CD14-positive monocyte (primary cell): Measurements from ENCODE around the gene NFATC1. TPM values are rescaled to one million over a fixed set of nuclear protein-coding genes. Genes with fewer than 3 reads are reported as not detected.
A peak's percentile ranks its signal among the peaks of the same experiment; 100 is the strongest.

Experiments
- DNase-seq, 3 donors: peaks; one replicate each; pipeline ENCODE4 v3.0.0-alpha.2; 2011 to 2022
- H2AFZ ChIP-seq: 2 replicates; pipeline ENCODE4 v1.6.0; 2012; ENCODE audit warnings: mild to moderate bottlenecking, low read depth, low read length, inconsistent platforms; ENCODE audit not compliant: insufficient read depth, poor library complexity, severe bottlenecking
- H3K27ac ChIP-seq, 2 donors: 1 replicate in 1 of 2; 2 replicates in 1 of 2; pipeline ENCODE4 v1.5.1; 2012 to 2013; ENCODE audit warnings: low read length in 2 of 2, control low read depth in 1 of 2, inconsistent platforms in 1 of 2, low read depth in 1 of 2, mild to moderate bottlenecking in 1 of 2
- H3K27me3 ChIP-seq, 2 donors: one replicate each; pipeline versions ENCODE4 v1.6.0 to v1.6.1; 2011 to 2013; ENCODE audit warnings: low read length in 2 of 2; ENCODE audit not compliant: control insufficient read depth in 2 of 2, insufficient read depth in 2 of 2
- H3K36me3 ChIP-seq, 2 donors: replicated peaks in 1 of 2; 1 replicate in 1 of 2; 2 replicates in 1 of 2; pipeline versions ENCODE4 v1.5.1 to v1.6.1; 2012 to 2013; ENCODE audit warnings: low read length in 2 of 2, control low read depth in 1 of 2, inconsistent platforms in 1 of 2, mild to moderate bottlenecking in 1 of 2; ENCODE audit not compliant: insufficient read depth in 2 of 2, control insufficient read depth in 1 of 2
- H3K4me1 ChIP-seq, 2 donors: 1 replicate in 1 of 2; 2 replicates in 1 of 2; pipeline versions ENCODE4 v1.5.1 to v1.6.1; 2012 to 2013; ENCODE audit warnings: low read length in 2 of 2, control low read depth in 1 of 2, inconsistent platforms in 1 of 2, mild to moderate bottlenecking in 1 of 2, moderate library complexity in 1 of 2; ENCODE audit not compliant: insufficient read depth in 2 of 2, control insufficient read depth in 1 of 2
- H3K4me2 ChIP-seq: replicated peaks from 2 replicates; pipeline ENCODE3; 2012; ENCODE audit warnings: low read length, moderate library complexity, mild to moderate bottlenecking; ENCODE audit not compliant: poor library complexity, severe bottlenecking; ENCODE audit errors: extremely low read depth
- H3K4me3 ChIP-seq, 3 experiments: fragments of 200-600 bp in 1 of 3; sonication (generic) in 1 of 3; replicated peaks in 1 of 3; 1 replicate in 2 of 3; 2 replicates in 1 of 3; pipeline ENCODE4 v1.5.1; 2011 to 2013; ENCODE audit warnings: low read length in 3 of 3, mild to moderate bottlenecking in 3 of 3, control low read depth in 2 of 3, low read depth in 2 of 3, inconsistent platforms in 1 of 3, moderate library complexity in 1 of 3
- H3K79me2 ChIP-seq: 2 replicates; pipeline ENCODE4 v1.6.0; 2012; ENCODE audit warnings: mild to moderate bottlenecking, control low read depth, inconsistent platforms, low read length, moderate library complexity; ENCODE audit not compliant: insufficient read depth
- H3K9ac ChIP-seq: 2 replicates; pipeline ENCODE4 v1.6.0; 2017; ENCODE audit warnings: low read length, mild to moderate bottlenecking; ENCODE audit not compliant: insufficient read depth, poor library complexity, severe bottlenecking
- H3K9me3 ChIP-seq, 2 donors: replicated peaks in 1 of 2; 1 replicate in 1 of 2; 2 replicates in 1 of 2; pipeline versions ENCODE4 v1.5.1 to v1.6.1; 2012 to 2013; ENCODE audit warnings: low read length in 2 of 2, control low read depth in 1 of 2; ENCODE audit not compliant: control insufficient read depth in 1 of 2, insufficient read depth in 1 of 2
- H4K20me1 ChIP-seq: 2 replicates; pipeline ENCODE4 v1.6.0; 2012; ENCODE audit warnings: mild to moderate bottlenecking, low read length, control low read depth, moderate library complexity; ENCODE audit not compliant: insufficient read depth
- H3K27ac Mint-ChIP-seq, 7 donors: one replicate each; pipeline ENCODE4 v1.8.0; 2020; ENCODE audit warnings: mild to moderate bottlenecking in 7 of 7, mixed read lengths in 7 of 7, moderate library complexity in 6 of 7, inconsistent platforms in 2 of 7
- H3K27me3 Mint-ChIP-seq, 3 donors: one replicate each; pipeline ENCODE4 v1.8.0; 2021 to 2022; ENCODE audit warnings: low read depth in 3 of 3, mild to moderate bottlenecking in 3 of 3, mixed read lengths in 3 of 3, moderate library complexity in 3 of 3, inconsistent platforms in 1 of 3
- H3K36me3 Mint-ChIP-seq, 2 donors: one replicate each; pipeline ENCODE4 v1.8.0; 2020; ENCODE audit warnings: mixed read lengths in 2 of 2, inconsistent platforms in 1 of 2, mild to moderate bottlenecking in 1 of 2
- H3K4me1 Mint-ChIP-seq: one replicate; pipeline ENCODE4 v1.8.0; 2020; ENCODE audit warnings: mild to moderate bottlenecking, mixed read lengths
- H3K4me3 Mint-ChIP-seq, 2 donors: one replicate each; pipeline ENCODE4 v1.8.0; 2020; ENCODE audit warnings: mild to moderate bottlenecking in 2 of 2, mixed read lengths in 2 of 2, moderate library complexity in 1 of 2
- H3K9me3 Mint-ChIP-seq, 7 donors: one replicate each; pipeline ENCODE4 v1.8.0; 2020 to 2022; ENCODE audit warnings: mixed read lengths in 7 of 7, mild to moderate bottlenecking in 6 of 7, moderate library complexity in 6 of 7, inconsistent platforms in 2 of 7
- WGBS: methylation state at CpG from one replicate; pipeline ENCODE4 v1.1.5; 2013; ENCODE audit warnings: missing lambda C conversion rate; ENCODE audit not compliant: insufficient coverage; 5-methylcytosine and 5-hydroxymethylcytosine counted together
- intact Hi-C, 2 donors: fragments of 100-400 bp; cut with micrococcal nuclease; formaldehyde crosslinking; loops; one replicate each; pipeline versions ENCODE4 v1.15.0 to v1.15.1; 2023
- polyA plus RNA-seq, 3 donors: library from polyadenylated mRNA; depleted of rRNA in 1 of 3; unstranded in 2 of 3; stranded (reverse) in 1 of 3; fragments of 300-500 nt in 2 of 3; fragments of >200 nt in 1 of 3; fragmentation: Illumina TruSeq in 2 of 3; gene quantifications; 1 replicate in 2 of 3; 2 replicates in 1 of 3; pipeline ENCODE4 v1.2.3, GENCODE V29; 2012 to 2021
- TF ChIP-seq, protein P1 (sequence below): fragments of 200-600 bp; IDR thresholded peaks from one replicate; pipeline ENCODE4 v1.8.0; 2022; ENCODE audit warnings: antibody characterized with exemption, mild to moderate bottlenecking

NFATC1 gene
- polyA plus RNA-seq, 3 donors, result 7.8 to 10.7 (median 8.3) TPM

GRCh38 chr18:79506191-79507075 is 110.7 kb downstream of the NFATC1 start:
- Histone ChIP-seq H3K4me2 (peak overlapping the region; percentile 73), H3K9ac (peak overlapping the region; percentile 52), H3K79me2 (no peaks in the 10 kb centered on the region), H3K27ac (peak overlapping the region in 1 of 2 donors; percentile 38), H3K4me3 (peak overlapping the region in 1 of 3 experiments; percentile 67), H3K27me3 (peaks cover 5 to 18% of the 10 kb centered on the region in 2 donors), H4K20me1 (peaks cover 36% of the 10 kb centered on the region), H3K9me3 (no peaks in the 10 kb centered on the region), H3K36me3 (peaks cover 0 to 5% of the 10 kb centered on the region in 2 donors), H3K4me1 (peaks cover 39 to 41% of the 10 kb centered on the region in 2 donors), H2AFZ (peak overlapping the region; percentile 24)
- H3K27me3 Mint-ChIP-seq, result peaks cover 16 to 27% (median 19%) of the 10 kb centered on the region in 3 donors
- peaks cover 12 to 14% of the 10 kb centered on the region in 2 donors for H3K36me3 Mint-ChIP-seq
- H3K4me1 Mint-ChIP-seq, result peaks cover 48% of the 10 kb centered on the region
- peaks cover 0 to 5% (median 1%) of the 10 kb centered on the region in 7 donors for H3K9me3 Mint-ChIP-seq
- DNase-seq, result peak in 2 of 3 donors; percentile 19
- intact Hi-C loops, result no loop called here
- peak overlapping the region in 6 of 7 donors; percentile 45 to 82 (median 58) for H3K27ac Mint-ChIP-seq
- 10% methylated on average over 13 of the region's 20 CpGs for WGBS
- peak overlapping the region; percentile 80 to 92 for H3K4me3 Mint-ChIP-seq
- TF ChIP-seq, protein P1, sequence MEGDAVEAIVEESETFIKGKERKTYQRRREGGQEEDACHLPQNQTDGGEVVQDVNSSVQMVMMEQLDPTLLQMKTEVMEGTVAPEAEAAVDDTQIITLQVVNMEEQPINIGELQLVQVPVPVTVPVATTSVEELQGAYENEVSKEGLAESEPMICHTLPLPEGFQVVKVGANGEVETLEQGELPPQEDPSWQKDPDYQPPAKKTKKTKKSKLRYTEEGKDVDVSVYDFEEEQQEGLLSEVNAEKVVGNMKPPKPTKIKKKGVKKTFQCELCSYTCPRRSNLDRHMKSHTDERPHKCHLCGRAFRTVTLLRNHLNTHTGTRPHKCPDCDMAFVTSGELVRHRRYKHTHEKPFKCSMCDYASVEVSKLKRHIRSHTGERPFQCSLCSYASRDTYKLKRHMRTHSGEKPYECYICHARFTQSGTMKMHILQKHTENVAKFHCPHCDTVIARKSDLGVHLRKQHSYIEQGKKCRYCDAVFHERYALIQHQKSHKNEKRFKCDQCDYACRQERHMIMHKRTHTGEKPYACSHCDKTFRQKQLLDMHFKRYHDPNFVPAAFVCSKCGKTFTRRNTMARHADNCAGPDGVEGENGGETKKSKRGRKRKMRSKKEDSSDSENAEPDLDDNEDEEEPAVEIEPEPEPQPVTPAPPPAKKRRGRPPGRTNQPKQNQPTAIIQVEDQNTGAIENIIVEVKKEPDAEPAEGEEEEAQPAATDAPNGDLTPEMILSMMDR, result no peak

DNA sequence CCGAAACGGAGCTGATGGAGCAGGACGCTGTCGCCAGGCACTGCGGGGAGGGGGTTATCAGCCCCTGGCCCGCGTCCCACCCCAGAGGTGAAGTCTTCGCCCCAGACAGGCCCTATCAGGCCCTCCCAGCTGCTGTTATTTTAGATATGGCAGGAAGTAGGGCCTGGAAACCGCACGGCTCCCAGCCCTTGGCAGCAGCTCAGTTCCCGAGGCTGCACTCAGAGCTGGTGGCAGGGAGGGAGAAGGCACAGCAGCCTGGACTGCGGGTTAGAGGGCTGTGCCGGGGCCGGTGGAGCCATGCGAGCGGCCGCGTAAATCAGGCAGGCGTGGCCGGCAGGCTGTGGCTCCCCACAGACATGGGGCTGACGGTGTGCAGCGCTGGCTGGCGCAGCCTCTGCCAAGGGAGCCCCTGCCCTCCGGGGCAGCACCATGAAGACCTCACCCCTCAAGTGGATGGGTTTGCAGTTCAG is 111.4 kb downstream of the NFATC1 start:
- Histone ChIP-seq H3K4me3 (peak overlapping the region; percentile 9 to 67 (median 44)), H4K20me1 (peaks cover 36% of the 10 kb centered on the region), H3K9me3 (no peaks in the 10 kb centered on the region), H3K4me1 (peaks cover 39 to 41% of the 10 kb centered on the region in 2 donors), H3K27ac (peak overlapping the region in 1 of 2 donors; percentile 38), H2AFZ (peak overlapping the region; percentile 24), H3K27me3 (peaks cover 5 to 18% of the 10 kb centered on the region in 2 donors), H3K4me2 (peak overlapping the region; percentile 73), H3K9ac (peak overlapping the region; percentile 52), H3K36me3 (peaks cover 0 to 9% of the 10 kb centered on the region in 2 donors), H3K79me2 (no peaks in the 10 kb centered on the region)
- under 1% methylated on average over 24 of the region's 24 CpGs for WGBS
- TF ChIP-seq, protein P1, result no peak
- intact Hi-C loops, result no loop called here
- Mint-ChIP-seq H3K4me1 (peaks cover 48% of the 10 kb centered on the region), H3K9me3 (peaks cover 0 to 5% (median 1%) of the 10 kb centered on the region in 7 donors), H3K27me3 (peaks cover 16 to 27% (median 19%) of the 10 kb centered on the region in 3 donors), H3K4me3 (peak overlapping the region; percentile 80 to 92), H3K36me3 (peaks cover 14 to 15% of the 10 kb centered on the region in 2 donors), H3K27ac (peak overlapping the region in 5 of 7 donors; percentile 45 to 82 (median 62))
- peak in 1 of 3 donors; percentile 4 for DNase-seq
